K562 (cell line): ENCODE measurements around the gene SNX30. TPM values are rescaled to one million over a fixed set of nuclear protein-coding genes. Genes with fewer than 3 reads are reported as not detected.

Experiments
- ATAC-seq: fragments of 200-7000 bp; cut with Tn5 transposase; 3 replicates; pipeline ENCODE4 v1.9.1; 2020; ENCODE audit warnings: moderate library complexity
- BruUV-seq: library from RNA; stranded (reverse); fragments of 400-500 nt; replicated peaks from 2 replicates; lab custom pipeline; 2021; lab: Mats Ljungman, UMichigan
- CTCF ChIA-PET: fragments of 300-600 bp; formaldehyde crosslinking; extraction: SDS; loops from one replicate; lab custom pipeline; 2021; ENCODE audit warnings: low intra/inter-chr PET ratio; lab: Yijun Ruan, JAX
- POLR2A ChIA-PET: fragments of 300-600, 350-650 bp; sonication (Branson Sonifier 250); formaldehyde crosslinking; extraction: SDS; loops from one replicate; lab custom pipeline; 2021; ENCODE audit warnings: antibody characterized with exemption, inconsistent platforms; lab: Yijun Ruan, JAX
- DNase-seq, 4 experiments: peaks; one replicate each; pipeline versions ENCODE4 v3.0.0 to v3.0.0-alpha.2; 2011 to 2018; ENCODE audit warnings: low spot score in 3 of 4, mixed read lengths in 3 of 4; ENCODE audit errors: extremely low read depth in 1 of 4
- FAIRE-seq: peaks from 2 replicates; lab custom pipeline; 2011; peaks lifted over from hg19 to GRCh38; lab: Jason Lieb, UNC
- H2AFZ ChIP-seq: 2 replicates; pipeline ENCODE4 v1.6.0; 2011; ENCODE audit warnings: low read depth, low read length, control low read depth, inconsistent platforms
- H3K27ac ChIP-seq: fragments of 200-600 bp; 3 replicates; pipeline ENCODE4 v1.8.0; 2011; ENCODE audit warnings: low read depth, mild to moderate bottlenecking, control low read depth, inconsistent platforms, low read length, moderate library complexity, mixed read lengths; ENCODE audit errors: extremely low read depth
- H3K27me3 ChIP-seq, 2 experiments: fragments of 300-600 bp in 1 of 2; 2 replicates in 1 of 2; 3 replicates in 1 of 2; pipeline versions ENCODE4 v1.6.0 to v1.8.0; 2011; ENCODE audit warnings: inconsistent platforms in 2 of 2, low read length in 2 of 2, mild to moderate bottlenecking in 1 of 2, mixed read lengths in 1 of 2, moderate library complexity in 1 of 2; ENCODE audit not compliant: control insufficient read depth in 2 of 2, insufficient read depth in 2 of 2
- H3K36me3 ChIP-seq: fragments of 300-600 bp; 3 replicates; pipeline ENCODE4 v1.8.0; 2011; ENCODE audit warnings: mild to moderate bottlenecking, low read length, inconsistent platforms; ENCODE audit not compliant: control insufficient read depth, insufficient read depth
- H3K4me1 ChIP-seq, 2 experiments: fragments of 200-600 bp in 1 of 2; replicated peaks in 1 of 2; 2 replicates in 1 of 2; 3 replicates in 1 of 2; pipeline versions ENCODE4 v1.5.1 to v1.8.0; 2011; ENCODE audit warnings: inconsistent platforms in 2 of 2, low read length in 2 of 2, mild to moderate bottlenecking in 1 of 2, mixed read lengths in 1 of 2, moderate library complexity in 1 of 2; ENCODE audit not compliant: control insufficient read depth in 2 of 2, insufficient read depth in 2 of 2
- H3K4me2 ChIP-seq: 2 replicates; pipeline ENCODE4 v1.6.1; 2011; ENCODE audit warnings: low read length, control low read depth, inconsistent platforms, mixed read lengths; ENCODE audit not compliant: insufficient read depth
- H3K4me3 ChIP-seq: fragments of 200-600 bp; sonication (generic), shearing (Covaris generic); 2 replicates; pipeline ENCODE4 v1.5.1; 2016; ENCODE audit warnings: control low read depth, inconsistent platforms
- H3K79me2 ChIP-seq: fragments of 200-600 bp; 3 replicates; pipeline ENCODE4 v1.8.0; 2011; ENCODE audit warnings: low read length, inconsistent platforms; ENCODE audit not compliant: control insufficient read depth, insufficient read depth
- H3K9ac ChIP-seq, 2 experiments: 2 replicates each; pipeline versions ENCODE4 v1.6.0 to v1.6.1; 2011; ENCODE audit warnings: low read depth in 2 of 2, low read length in 2 of 2, control low read depth in 1 of 2, inconsistent platforms in 1 of 2, mild to moderate bottlenecking in 1 of 2, mixed read lengths in 1 of 2; ENCODE audit not compliant: insufficient read depth in 1 of 2
- H3K9me1 ChIP-seq: one replicate; pipeline ENCODE4 v1.6.0; 2011; ENCODE audit warnings: inconsistent platforms, mild to moderate bottlenecking, low read length, moderate library complexity; ENCODE audit not compliant: control insufficient read depth, insufficient read depth
- H3K9me3 ChIP-seq: replicated peaks from 2 replicates; pipeline ENCODE4 v1.5.1; 2011; ENCODE audit warnings: low read depth, low read length, inconsistent platforms; ENCODE audit not compliant: control insufficient read depth, insufficient read depth
- H4K20me1 ChIP-seq: replicated peaks from 2 replicates; pipeline ENCODE4 v1.6.1; 2011; ENCODE audit warnings: low read length, inconsistent platforms, mixed read lengths; ENCODE audit not compliant: control insufficient read depth, insufficient read depth
- CUX1 ChIP-seq: fragments of 200-800 bp; sonication (Bioruptor generic); IDR thresholded peaks from 2 replicates; pipeline ENCODE4 v1.6.1; 2016; ENCODE audit warnings: missing genetic modification characterization, missing compliant biosample characterization
- DPF2 ChIP-seq: fragments of 450-650 bp; IDR thresholded peaks from 2 replicates; pipeline ENCODE4 v1.6.1; 2016
- MEF2D ChIP-seq: conservative IDR thresholded peaks from 2 replicates; pipeline ENCODE4 v1.6.1; 2016; ENCODE audit warnings: low read depth, missing genetic modification characterization, missing compliant biosample characterization
- NFATC3 ChIP-seq: fragments of 450-650 bp; IDR thresholded peaks from 2 replicates; pipeline ENCODE4 v1.6.1; 2017; ENCODE audit warnings: mild to moderate bottlenecking
- SIRT6 ChIP-seq: IDR thresholded peaks from one replicate; pipeline ENCODE4 v1.6.1; 2012; ENCODE audit warnings: low read depth, mild to moderate bottlenecking, control low read depth, inconsistent platforms, low read length, moderate library complexity
- TRIM24 ChIP-seq, 2 experiments: fragments of 450-650 bp; IDR thresholded peaks; 2 replicates each; pipeline ENCODE4 v1.6.1; 2016
- ZNF253 ChIP-seq: fragments of 250-450 bp; sonication (Bioruptor Pico); conservative IDR thresholded peaks from 2 replicates; pipeline ENCODE4 v1.6.1; 2021; ENCODE audit warnings: mild to moderate bottlenecking
- in situ Hi-C: fragments of 300-500 bp; cut with MboI; formaldehyde crosslinking; loops from 4 replicates; pipeline ENCODE4 v1.15.0; 2018; ENCODE audit warnings: inconsistent platforms, mixed read lengths
- intact Hi-C: fragments of 100-400 bp; cut with micrococcal nuclease; formaldehyde crosslinking; loops from 2 replicates; pipeline ENCODE4 v1.14.2; 2022
- polyA plus RNA-seq, 8 experiments: library from polyadenylated mRNA; depleted of rRNA in 4 of 8; stranded (reverse) in 5 of 8; unstranded in 3 of 8; fragments of >200 nt; fragmentation: Nextera tagmentation in 2 of 8; fragmentation: Illumina TruSeq in 1 of 8; extraction: Ambion mirVana in 2 of 8; extraction: Trizol in 1 of 8; gene quantifications; 2 replicates each; pipeline versions ENCODE4 v1.2.1 to v1.2.3, GENCODE V29; 2011 to 2014; ENCODE audit warnings: inconsistent platforms in 1 of 8, missing spikeins in 1 of 8
- total RNA-seq, 7 experiments: library from RNA; depleted of rRNA in 6 of 7; stranded (reverse); fragments of >200 nt in 6 of 7; fragmentation: Illumina TruSeq in 2 of 7; extraction: Trizol in 2 of 7; gene quantifications; 2 replicates each; pipeline versions ENCODE4 v1.2.1 to v1.2.3, GENCODE V29; 2011 to 2021; ENCODE audit warnings: low replicate concordance in 1 of 7

Gene SNX30
- total and polyA plus RNA-seq, 9 of the 15 experiments (the other 6 are each of a cell fraction or from before 2014, with no cell fraction given) = 0.76 to 5.9 (median 3.3) TPM

- CTCF ChIA-PET = no interaction called here
Observed at GRCh38 chr9:112794731-112795130, 44.2 kb downstream of the SNX30 start.

More at GRCh38 chr9:112794731-112795130, 44.2 kb downstream of the SNX30 start:
- no peak for FAIRE-seq
- H3K36me3 ChIP-seq = no peaks in the 10 kb centered on the region
- intact Hi-C loops (loop anchor here (10.0 kb wide), 4 partner anchors 130 to 700 kb away; no protein-coding TSS in a partner anchor), in situ Hi-C loops (no loop called here)
- no peak for ATAC-seq
- peaks cover 4% of the 10 kb centered on the region for H3K9me1 ChIP-seq
- no peaks in the 10 kb centered on the region for H3K9me3 ChIP-seq
- BruUV-seq = no TSS peak
- 0 out of 2 replicates have a peak, but pooled peaks cover 3% of the 10 kb centered on the region for H4K20me1 ChIP-seq
- H2AFZ ChIP-seq = no peak overlapping the region
- no peak overlapping the region for H3K4me2 ChIP-seq
- POLR2A ChIA-PET = no interaction called here
- H3K4me1 ChIP-seq = no peaks in the 10 kb centered on the region; a peak in 2 of 5 replicates
- no peak overlapping the region for H3K4me3 ChIP-seq
- H3K9ac ChIP-seq = no peak overlapping the region
- no peaks in the 10 kb centered on the region for H3K79me2 ChIP-seq
- H3K27ac ChIP-seq = no peak overlapping the region
- DNase-seq = no peak
- TF ChIP-seq ZNF253 (CRISPR knock-in tag) (no peak), MEF2D (tag) (no peak), CUX1 (no peak), DPF2 (no peak), SIRT6 (no peak), TRIM24 (IDR thresholded peaks at IDR 0.05) (no peak), NFATC3 (no peak)
- H3K27me3 ChIP-seq = no peaks in the 10 kb centered on the region
